Fibroblast of skin of right biceps (primary cell): ENCODE measurements around the gene ZNF217.
"Not testable (repeated sequence)": the region's sequence is repeated elsewhere in the genome, so short reads cannot be mapped to it uniquely, and the experiment has no call there.

ENCODE experiments used
- DNase-seq: peaks from one replicate; pipeline ENCODE4 v3.0.0-alpha.2; 2013

Gene ZNF217

DNA sequence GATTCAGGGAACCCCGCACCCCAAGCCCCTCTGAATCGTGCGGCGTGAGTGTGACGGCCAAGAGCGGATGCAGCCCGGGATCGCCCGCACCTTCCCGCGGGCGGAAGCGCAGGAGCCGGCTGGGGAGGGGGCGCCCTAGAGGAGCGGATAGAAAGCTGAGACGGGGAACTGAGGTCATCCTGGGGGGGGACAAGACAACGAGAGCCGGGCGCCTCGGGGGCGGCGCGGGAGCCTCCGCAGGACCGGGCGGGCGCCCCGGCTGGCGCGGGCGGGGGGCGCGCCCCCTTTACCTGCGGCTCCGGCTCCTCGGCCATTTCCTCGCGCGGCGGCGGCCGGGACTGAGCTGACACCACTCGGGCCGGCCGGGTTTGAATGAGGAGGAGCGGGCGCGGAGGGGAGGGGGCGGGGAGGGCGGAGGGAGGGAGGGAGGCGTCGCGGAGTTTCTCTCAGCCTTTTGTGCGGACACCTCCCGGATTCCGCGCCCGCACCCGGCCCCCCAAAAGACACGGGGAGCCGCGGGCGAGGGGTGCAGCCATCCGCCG, at the start of gene ZNF217:
Gene ZNF217, minus strand, starts transcription at position 374 of the 542 bp plus-strand sequence. CDS start 11,013 bp downstream, outside the sequence.
- peak; percentile 80 for DNase-seq

- DNase-seq = peak; percentile 84
These were observed 49.6 kb upstream of the ZNF217 start for GRCh38 chr20:53643031-53643832.

DNA sequence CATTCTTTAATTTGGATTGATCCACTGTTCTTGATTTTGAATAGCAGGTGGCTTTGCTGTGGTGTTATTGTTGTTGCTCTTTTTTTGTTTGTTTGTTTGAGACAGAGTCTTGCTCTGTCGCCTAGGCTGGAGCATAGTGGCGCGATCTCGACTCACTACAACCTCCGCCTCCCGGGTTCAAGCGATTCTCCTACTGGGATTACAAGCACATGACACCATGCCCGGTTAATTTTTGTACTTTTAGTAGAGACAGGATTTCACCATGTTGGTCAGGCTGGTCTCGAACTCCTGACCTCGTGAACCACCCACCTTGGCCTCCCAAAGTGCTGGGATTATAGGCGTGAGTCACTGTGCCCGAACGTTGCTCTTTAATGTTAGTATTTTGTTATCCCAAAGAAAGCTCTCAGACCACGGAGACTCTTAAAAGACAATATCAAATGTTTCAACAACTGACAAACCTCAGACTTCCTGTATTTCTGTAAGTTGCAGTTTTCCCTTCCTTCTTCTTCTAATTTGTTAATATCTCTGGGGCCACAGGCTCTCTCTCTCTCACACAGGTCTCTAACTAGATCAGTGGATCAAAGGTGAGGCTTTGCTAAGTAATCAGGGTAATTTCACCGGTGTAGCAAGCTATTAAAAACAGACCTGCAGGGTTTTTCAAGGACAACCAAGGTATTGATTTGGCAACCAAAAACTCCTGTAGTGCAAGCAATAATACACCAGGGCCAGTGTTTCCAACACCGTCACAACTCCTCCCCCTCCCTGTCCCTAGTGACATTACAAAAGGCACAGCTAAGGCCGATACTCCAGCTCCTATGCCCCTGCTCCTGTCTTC, 48.8 kb upstream of the ZNF217 start:
- peak; percentile 78 for DNase-seq

GRCh38 chr20:53639647-53640440, 46.2 kb upstream of the ZNF217 start:
- DNase-seq = no peak

GRCh38 chr20:53639128-53639527, 45.5 kb upstream of the ZNF217 start:
- DNase-seq = no peak

DNA sequence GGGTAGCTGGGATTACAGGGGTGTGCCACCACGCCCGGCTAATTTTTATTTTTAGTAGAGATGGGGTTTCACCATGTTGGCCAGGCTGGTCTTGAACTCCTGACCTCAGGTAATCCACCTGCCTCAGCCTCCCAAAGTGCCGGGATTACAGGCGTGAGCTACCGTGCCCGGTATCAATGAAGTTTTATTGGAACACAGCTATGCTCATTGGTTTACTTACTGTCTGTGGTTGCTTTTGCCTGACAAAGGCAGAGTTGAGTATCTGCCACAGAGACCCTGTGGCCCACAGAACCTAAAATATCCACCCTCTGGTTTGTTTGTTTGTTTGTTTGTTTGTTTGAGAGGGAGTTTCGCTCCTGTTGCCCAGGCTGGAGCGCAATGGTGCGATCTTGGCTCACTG, 43.7 kb upstream of the ZNF217 start:
- DNase-seq = not testable (repeated sequence)

- DNase-seq = no peak
These were observed 43.0 kb upstream of the ZNF217 start for GRCh38 chr20:53636540-53637097.

DNA sequence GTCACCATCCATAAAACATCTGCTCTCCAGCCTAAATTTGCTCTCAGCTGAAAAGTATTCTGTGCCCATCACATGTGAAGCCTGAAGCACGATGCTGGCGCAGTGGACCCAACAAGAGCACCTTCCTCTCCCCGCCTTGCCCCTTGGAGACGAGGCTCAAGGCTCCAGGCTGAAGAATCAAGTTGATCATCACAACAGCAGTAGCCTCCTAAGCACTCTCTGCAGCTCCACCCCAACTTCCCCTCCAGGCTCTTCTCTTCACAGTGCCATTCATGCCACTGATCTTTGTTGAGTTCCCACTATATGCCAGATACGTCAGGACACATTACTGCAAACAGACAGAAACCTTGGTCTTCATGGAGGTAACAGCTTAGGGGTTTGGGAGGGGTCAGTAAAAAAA, 41.6 kb upstream of the ZNF217 start:
- no peak for DNase-seq

GRCh38 chr20:53631909-53632662, 38.4 kb upstream of the ZNF217 start:
- no peak for DNase-seq

- DNase-seq = no peak
These were observed 35.8 kb upstream of the ZNF217 start for GRCh38 chr20:53629436-53629835.

GRCh38 chr20:53628758-53629157, 35.1 kb upstream of the ZNF217 start:
- DNase-seq = not testable (repeated sequence)

DNA sequence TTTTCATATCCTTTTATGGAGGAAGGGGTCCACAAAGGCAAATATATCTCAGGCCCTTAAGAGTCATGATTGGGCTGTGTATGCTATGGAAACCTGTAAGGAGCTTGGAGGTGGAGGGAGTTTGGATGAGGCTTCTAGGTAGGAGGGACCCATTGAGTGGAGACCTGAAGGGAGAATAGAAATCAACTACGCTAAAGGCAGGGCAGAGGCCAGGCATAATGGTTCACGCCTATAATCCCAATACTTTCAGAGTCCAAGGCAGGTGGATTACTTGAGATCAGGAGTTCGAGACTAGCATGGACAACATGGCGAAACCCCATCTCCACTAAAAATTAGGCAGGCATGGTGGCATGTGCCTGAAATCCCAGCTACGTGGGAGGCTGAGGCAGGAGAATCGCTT, 34.4 kb upstream of the ZNF217 start:
- DNase-seq = no peak

GRCh38 chr20:53627001-53627400, 33.4 kb upstream of the ZNF217 start:
- DNase-seq = not testable (repeated sequence)

DNA sequence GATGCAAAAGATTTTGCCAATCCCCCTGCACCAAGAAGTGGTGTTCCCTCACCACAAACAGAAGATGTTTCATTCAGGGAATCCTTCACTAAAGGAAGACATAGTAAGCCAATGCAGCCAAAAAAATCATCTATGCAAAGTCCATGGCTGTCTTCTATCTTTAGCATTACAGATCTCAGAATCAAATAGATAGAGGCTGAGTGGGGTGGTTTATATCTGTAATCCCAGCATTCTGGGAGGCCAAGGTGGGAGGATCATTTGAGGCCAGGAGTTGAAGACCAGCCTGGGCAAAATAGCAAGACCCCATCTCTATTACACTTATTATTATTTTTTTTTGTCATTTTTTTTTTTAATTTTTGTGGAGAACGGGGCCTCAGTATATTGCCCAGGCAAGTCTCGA, 32.9 kb upstream of the ZNF217 start:
- no peak for DNase-seq

DNA sequence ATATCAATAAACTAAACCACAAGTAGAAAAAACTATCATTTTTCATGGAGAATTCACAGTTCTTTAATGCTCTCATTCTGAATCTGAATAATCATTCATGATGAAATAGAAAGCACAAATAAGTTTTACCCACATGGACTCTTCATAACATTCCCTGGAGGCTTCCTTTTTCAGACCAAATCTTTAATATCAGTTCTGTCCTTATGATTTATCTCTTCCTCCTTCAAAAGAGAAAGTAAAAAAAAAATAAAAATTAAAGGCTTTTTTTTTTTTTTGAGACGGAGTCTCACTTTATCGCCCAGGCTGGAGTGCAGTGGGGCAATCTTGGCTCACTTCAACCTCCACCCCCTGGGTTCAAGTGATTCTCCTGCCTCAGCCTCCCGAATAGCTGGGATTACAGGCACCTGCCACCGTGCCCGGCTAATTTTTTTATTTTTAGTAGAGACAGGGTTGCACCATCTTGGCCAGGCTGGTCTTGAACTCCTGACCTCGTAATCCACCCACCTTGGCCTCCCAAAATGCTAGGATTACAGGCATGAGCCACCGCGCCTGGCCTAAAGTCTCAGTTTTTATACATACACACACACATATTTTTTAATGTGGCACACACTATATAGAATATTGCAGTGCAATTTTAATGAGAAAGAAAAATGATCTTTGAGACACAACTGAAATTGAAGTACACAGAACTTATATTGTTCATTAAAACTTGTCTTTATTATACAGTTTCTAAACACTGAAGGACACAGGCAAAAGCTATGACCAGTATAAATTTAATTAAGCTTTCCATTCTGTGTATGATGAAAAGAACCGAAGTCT, 31.9 kb upstream of the ZNF217 start:
- no peak for DNase-seq

DNA sequence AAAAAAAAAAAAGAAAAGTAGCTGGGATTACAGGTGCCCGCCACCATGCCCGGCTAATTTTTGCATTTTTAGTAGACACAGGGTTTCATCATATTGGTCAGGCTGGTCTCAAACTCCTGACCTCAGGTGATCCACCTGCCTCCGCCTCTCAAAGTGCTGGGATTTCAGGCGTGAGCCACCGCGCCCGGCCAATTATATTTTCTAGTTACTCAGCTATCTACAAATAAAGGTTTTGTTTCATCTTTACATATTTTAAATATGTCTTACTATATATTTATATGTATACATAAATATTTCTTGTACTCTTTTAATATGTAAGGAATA, 31.2 kb upstream of the ZNF217 start:
- not testable (repeated sequence) for DNase-seq

GRCh38 chr20:53623454-53624211, 30.0 kb upstream of the ZNF217 start:
- DNase-seq = peak; percentile 81

DNA sequence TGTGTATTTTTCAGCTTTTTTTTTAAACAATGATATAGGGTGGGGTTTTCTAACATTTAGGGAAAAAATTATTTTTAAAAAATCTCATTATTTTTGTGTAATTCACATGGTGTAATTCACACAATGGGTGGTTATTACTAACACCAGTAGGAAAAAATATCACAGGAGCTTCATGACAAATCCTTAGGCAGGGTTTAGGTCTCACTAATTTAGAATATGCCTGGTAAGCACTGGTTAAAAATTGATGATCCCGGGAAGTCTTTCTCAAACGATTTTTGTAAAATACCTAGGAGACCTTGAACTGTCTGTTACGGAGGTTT, 29.5 kb upstream of the ZNF217 start:
- DNase-seq = no peak

GRCh38 chr20:53622247-53623133, 28.9 kb upstream of the ZNF217 start:
- no peak for DNase-seq
